ENCODE data around the gene ATXN1.
"Not testable (repeated sequence)": the region's sequence is repeated elsewhere in the genome, so short reads cannot be mapped to it uniquely, and the experiment has no call there.

The ATXN1 gene

GRCh38 chr6:16272201-16272600, 489.1 kb downstream of the ATXN1 start:
- Histone ChIP-seq H3K79me2 (ENCODE audit: control insufficient read depth, low read length) (no peaks in the 10 kb centered on the region), H3K9me2 (replicated peaks; ENCODE audit: control insufficient read depth, low read length) (no peaks in the 10 kb centered on the region), H3K9me3 (ENCODE audit: control insufficient read depth, insufficient read depth, low read length) (no peaks in the 10 kb centered on the region), H3K27me3 (ENCODE audit: control insufficient read depth, low read length) (peaks cover 7% of the 10 kb centered on the region), H4K20me1 (ENCODE audit: control insufficient read depth, insufficient read depth, low read depth, low read length) (no peaks in the 10 kb centered on the region), H3K4me2 (ENCODE audit: low read length) (no peak overlapping the region), H3K4me3 (ENCODE audit: low read length) (no peak overlapping the region), H3F3A (ENCODE audit: control insufficient read depth, insufficient read depth) (no peaks in the 10 kb centered on the region), H3K27ac (ENCODE audit: low read depth, low read length) (no peak overlapping the region), H3K36me3 (ENCODE audit: control insufficient read depth, low read length) (no peaks in the 10 kb centered on the region), H3K4me1 (ENCODE audit: control insufficient read depth, low read length) (no peaks in the 10 kb centered on the region)
- TF ChIP-seq CTCF (IDR thresholded peaks at IDR 0.05; ENCODE audit: low read depth, low read length, poor library complexity, severe bottlenecking): no peak
- TF ChIP-seq EZH2phosphoT487 (IDR thresholded peaks at IDR 0.05; ENCODE audit: borderline replicate concordance, low read length): no peak

GRCh38 chr6:16271428-16271827, 489.8 kb downstream of the ATXN1 start:
- Histone ChIP-seq H3K4me1 (ENCODE audit: control insufficient read depth, low read length) (no peaks in the 10 kb centered on the region), H3K27me3 (ENCODE audit: control insufficient read depth, low read length) (peaks cover 7% of the 10 kb centered on the region), H4K20me1 (ENCODE audit: control insufficient read depth, insufficient read depth, low read depth, low read length) (no peaks in the 10 kb centered on the region), H3K4me2 (ENCODE audit: low read length) (no peak overlapping the region), H3K27ac (ENCODE audit: low read depth, low read length) (no peak overlapping the region), H3K79me2 (ENCODE audit: control insufficient read depth, low read length) (no peaks in the 10 kb centered on the region), H3K9me2 (replicated peaks; ENCODE audit: control insufficient read depth, low read length) (no peaks in the 10 kb centered on the region), H3K4me3 (ENCODE audit: low read length) (no peak overlapping the region), H3K9me3 (ENCODE audit: control insufficient read depth, insufficient read depth, low read length) (no peaks in the 10 kb centered on the region), H3F3A (ENCODE audit: control insufficient read depth, insufficient read depth) (no peaks in the 10 kb centered on the region), H3K36me3 (ENCODE audit: control insufficient read depth, low read length) (no peaks in the 10 kb centered on the region)
- TF ChIP-seq CTCF (IDR thresholded peaks at IDR 0.05; ENCODE audit: low read depth, low read length, poor library complexity, severe bottlenecking) (no peak), EZH2phosphoT487 (IDR thresholded peaks at IDR 0.05; ENCODE audit: borderline replicate concordance, low read length) (no peak)

GRCh38 chr6:16270178-16270794, 491.0 kb downstream of the ATXN1 start:
- Histone ChIP-seq H3K27me3 (ENCODE audit: control insufficient read depth, low read length) (peaks cover 7% of the 10 kb centered on the region), H3K36me3 (ENCODE audit: control insufficient read depth, low read length) (no peaks in the 10 kb centered on the region), H4K20me1 (ENCODE audit: control insufficient read depth, insufficient read depth, low read depth, low read length) (no peaks in the 10 kb centered on the region), H3F3A (ENCODE audit: control insufficient read depth, insufficient read depth) (no peaks in the 10 kb centered on the region), H3K9me2 (replicated peaks; ENCODE audit: control insufficient read depth, low read length) (no peaks in the 10 kb centered on the region), H3K9me3 (ENCODE audit: control insufficient read depth, insufficient read depth, low read length) (no peaks in the 10 kb centered on the region), H3K4me1 (ENCODE audit: control insufficient read depth, low read length) (no peaks in the 10 kb centered on the region), H3K79me2 (ENCODE audit: control insufficient read depth, low read length) (no peaks in the 10 kb centered on the region), H3K4me3 (ENCODE audit: low read length) (no peak overlapping the region), H3K4me2 (ENCODE audit: low read length) (no peak overlapping the region), H3K27ac (ENCODE audit: low read depth, low read length) (no peak overlapping the region)
- no peak for TF ChIP-seq CTCF (IDR thresholded peaks at IDR 0.05; ENCODE audit: low read depth, low read length, poor library complexity, severe bottlenecking)
- TF ChIP-seq EZH2phosphoT487 (IDR thresholded peaks at IDR 0.05; ENCODE audit: borderline replicate concordance, low read length): no peak

- not testable (repeated sequence) for H3K9me3 ChIP-seq (ENCODE audit: control insufficient read depth, insufficient read depth, low read length); H3K27ac ChIP-seq (ENCODE audit: low read depth, low read length); H3K9me2 ChIP-seq (replicated peaks; ENCODE audit: control insufficient read depth, low read length); H3K79me2 ChIP-seq (ENCODE audit: control insufficient read depth, low read length); H3F3A ChIP-seq (ENCODE audit: control insufficient read depth, insufficient read depth); H3K4me1 ChIP-seq (ENCODE audit: control insufficient read depth, low read length); H3K36me3 ChIP-seq (ENCODE audit: control insufficient read depth, low read length); H3K4me3 ChIP-seq (ENCODE audit: low read length); H3K27me3 ChIP-seq (ENCODE audit: control insufficient read depth, low read length); H4K20me1 ChIP-seq (ENCODE audit: control insufficient read depth, insufficient read depth, low read depth, low read length); H3K4me2 ChIP-seq (ENCODE audit: low read length)
Measured at GRCh38 chr6:16269442-16270070, 491.7 kb downstream of the ATXN1 start.
